Transverse colon (tissue), 4 donors: ENCODE results near the gene ALKBH5. TPM values are rescaled to one million over a fixed set of nuclear protein-coding genes. Genes with fewer than 3 reads are reported as not detected.

Source experiments
- DNase-seq: peaks from one replicate; pipeline ENCODE4 v3.0.0-alpha.2; 2019
- H3K27ac ChIP-seq, 4 donors: fragments of 200-600 bp; sonication (generic); 2 replicates each; pipeline ENCODE4 v1.5.1; 2016 to 2018; ENCODE audit warnings: inconsistent platforms in 4 of 4
- H3K27me3 ChIP-seq: fragments of 200-600 bp; sonication (generic); 2 replicates; pipeline ENCODE4 v1.5.1; 2017; ENCODE audit warnings: inconsistent platforms
- H3K36me3 ChIP-seq, 4 donors: fragments of 200-600 bp; sonication (generic); 2 replicates each; pipeline ENCODE4 v1.5.1; 2017 to 2019; ENCODE audit warnings: inconsistent platforms in 4 of 4
- H3K4me1 ChIP-seq, 4 donors: fragments of 200-600 bp; sonication (generic); 2 replicates each; pipeline ENCODE4 v1.5.1; 2017 to 2020; ENCODE audit warnings: inconsistent platforms in 4 of 4
- H3K4me3 ChIP-seq, 4 donors: fragments of 200-600 bp; sonication (generic); 1 replicate in 1 of 4; 2 replicates in 3 of 4; pipeline versions ENCODE4 v1.5.1 to v1.6.1; 2017 to 2019; ENCODE audit warnings: inconsistent platforms in 4 of 4
- H3K9me3 ChIP-seq, 2 donors: fragments of 200-600 bp; sonication (generic); 2 replicates each; pipeline ENCODE4 v1.5.1; 2017 to 2019; ENCODE audit warnings: inconsistent platforms in 2 of 2
- CTCF ChIP-seq, 5 experiments: fragments of 200-600 bp in 3 of 5; fragments of 450-650 bp in 2 of 5; sonication (generic) in 3 of 5; IDR thresholded peaks; 1 replicate in 2 of 5; 2 replicates in 3 of 5; pipeline ENCODE4 v1.5.1; 2016 to 2017; ENCODE audit warnings: antibody characterized with exemption in 5 of 5, inconsistent platforms in 3 of 5, mild to moderate bottlenecking in 2 of 5, moderate library complexity in 1 of 5
- EP300 ChIP-seq: sonication (generic); formaldehyde crosslinking; IDR thresholded peaks from one replicate; pipeline ENCODE4 v1.6.1; 2017; ENCODE audit warnings: antibody characterized with exemption, low read depth
- POLR2A ChIP-seq: fragments of 450-650 bp; IDR thresholded peaks from one replicate; pipeline ENCODE4 v1.6.1; 2016; ENCODE audit warnings: antibody characterized with exemption, mild to moderate bottlenecking, moderate library complexity
- POLR2AphosphoS5 ChIP-seq, 3 donors: sonication (generic); formaldehyde crosslinking; IDR thresholded peaks; one replicate each; pipeline ENCODE4 v1.6.1; 2016; ENCODE audit warnings: antibody characterized with exemption in 3 of 3
- WGBS, 2 donors: methylation state at CpG; one replicate each; pipeline ENCODE4 v1.1.5; 2018; ENCODE audit warnings: low coverage in 1 of 2; 5-methylcytosine and 5-hydroxymethylcytosine counted together
- in situ Hi-C, 4 donors: fragments of 200-750 bp; cut with MboI; loops; one replicate each; pipeline versions ENCODE4 v1.15.0 to v1.15.1; 2017; ENCODE audit warnings: low sequenced_read_pairs in 3 of 4, low pct_ligation_motif_present in 1 of 4, low pct_unique_long_range_greater_than_20kb in 1 of 4
- intact Hi-C: fragments of 100-400 bp; cut with DNase I; formaldehyde crosslinking; loops from one replicate; pipeline ENCODE4 v1.15.1; 2023; ENCODE audit warnings: low total_unique reads
- total RNA-seq, 4 donors: library from RNA; depleted of rRNA; stranded (reverse); fragments of >200 nt; gene quantifications; one replicate each; pipeline ENCODE4 v1.1.0, GENCODE V29; 2016

The ALKBH5 gene
- total RNA-seq, 4 donors from 2014 or later: 69.2 to 109 (median 88.4) TPM

GRCh38 chr17:18228176-18228682, 44.6 kb downstream of the ALKBH5 start:
- TF ChIP-seq CTCF (IDR thresholded peaks at IDR 0.05) (no peak), EP300 (no peak)
- no peaks in the 10 kb centered on the region for H3K36me3 ChIP-seq
- H3K4me1 ChIP-seq: peaks cover 5 to 15% (median 14%) of the 10 kb centered on the region in 4 donors
- DNase-seq: no peak
- no peaks in the 10 kb centered on the region for H3K27me3 ChIP-seq
- in situ Hi-C loops (no loop called here), intact Hi-C loops (no loop called here)
- no peak overlapping the region for H3K4me3 ChIP-seq
- no peaks in the 10 kb centered on the region for H3K9me3 ChIP-seq
- 40 to 89% methylated on average over 2 to 10 of the region's 10 CpGs for WGBS, 2 donors
- no peak overlapping the region for H3K27ac ChIP-seq

GRCh38 chr17:18229254-18229653, 45.6 kb downstream of the ALKBH5 start:
- peaks cover 5 to 15% (median 14%) of the 10 kb centered on the region in 4 donors for H3K4me1 ChIP-seq
- no peak overlapping the region for H3K27ac ChIP-seq
- H3K36me3 ChIP-seq: no peaks in the 10 kb centered on the region
- 76% methylated on average over 4 of the region's 4 CpGs; no CpG with 5 or more reads in 1 of the 2 donors for WGBS, 2 donors
- in situ Hi-C loops: no loop called here
- intact Hi-C loops: no loop called here
- TF ChIP-seq CTCF (IDR thresholded peaks at IDR 0.05): no peak
- no peak for TF ChIP-seq EP300
- no peak for TF ChIP-seq POLR2AphosphoS5 (IDR thresholded peaks at IDR 0.05)
- TF ChIP-seq POLR2A: no peak
- H3K4me3 ChIP-seq: no peak overlapping the region
- no peaks in the 10 kb centered on the region for H3K9me3 ChIP-seq
- no peaks in the 10 kb centered on the region for H3K27me3 ChIP-seq
- DNase-seq: no peak

GRCh38 chr17:18229771-18230170, 46.1 kb downstream of the ALKBH5 start:
- WGBS, 2 donors: 91% methylated on average over 7 of the region's 7 CpGs; no CpG with 5 or more reads in 1 of the 2 donors
- no peaks in the 10 kb centered on the region for H3K9me3 ChIP-seq
- intact Hi-C loops (no loop called here), in situ Hi-C loops (no loop called here)
- peaks cover 5 to 13% (median 12%) of the 10 kb centered on the region in 4 donors for H3K4me1 ChIP-seq
- TF ChIP-seq CTCF (IDR thresholded peaks at IDR 0.05) (no peak), POLR2AphosphoS5 (IDR thresholded peaks at IDR 0.05) (no peak), POLR2A (no peak), EP300 (no peak)
- no peak overlapping the region for H3K27ac ChIP-seq
- DNase-seq: no peak
- no peaks in the 10 kb centered on the region for H3K36me3 ChIP-seq
- H3K4me3 ChIP-seq: no peak overlapping the region
- no peaks in the 10 kb centered on the region for H3K27me3 ChIP-seq

- H3K27ac ChIP-seq: no peak overlapping the region
- H3K9me3 ChIP-seq: no peaks in the 10 kb centered on the region
- in situ Hi-C loops (no loop called here), intact Hi-C loops (no loop called here)
- H3K4me3 ChIP-seq: no peak overlapping the region
- H3K4me1 ChIP-seq: peaks cover 5 to 9% (median 8%) of the 10 kb centered on the region in 4 donors
- no peak for DNase-seq
- no peak for TF ChIP-seq CTCF (IDR thresholded peaks at IDR 0.05)
- no peak for TF ChIP-seq EP300
- no peak for TF ChIP-seq POLR2AphosphoS5 (IDR thresholded peaks at IDR 0.05)
- TF ChIP-seq POLR2A: no peak
- WGBS, 2 donors: 66% methylated on average over 10 of the region's 14 CpGs; no CpG with 5 or more reads in 1 of the 2 donors
- H3K27me3 ChIP-seq: no peaks in the 10 kb centered on the region
- no peaks in the 10 kb centered on the region for H3K36me3 ChIP-seq
Observed at GRCh38 chr17:18230288-18231141, 46.9 kb downstream of the ALKBH5 start.
